Stimulated activated CD8-positive, alpha-beta memory T cell treated with anti-CD3 and anti-CD28 coated beads, Interleukin-2, amount 100 ng/mL, for 48 hours (primary cell): Measurements from ENCODE around the gene SPIC.

Experiments
- DNase-seq, 2 donors: peaks; one replicate each; pipeline ENCODE4 v3.0.0-alpha.2; 2020; ENCODE audit warnings: low read depth in 2 of 2

Gene SPIC

GRCh38 chr12:101536069-101536674, 61.0 kb downstream of the SPIC start:
- no peak for DNase-seq
